Measurements from ENCODE around the gene TTLL6.
A peak's percentile ranks its signal among the peaks of the same experiment; 100 is the strongest.
"Not testable (repeated sequence)": the region's sequence is repeated elsewhere in the genome, so short reads cannot be mapped to it uniquely, and the experiment has no call there.

The TTLL6 gene

GRCh38 chr17:48816774-48817590, at the start of gene TTLL6:
Gene TTLL6, minus strand, starts transcription at chr17:48817229. Its CDS starts 157 bp downstream, at chr17:48817072.
- peak; percentile 87 for DNase-seq

- DNase-seq: no peak
Measured at GRCh38 chr17:48860456-48860855, 43.4 kb upstream of the TTLL6 start.

- no peak for DNase-seq
Measured at GRCh38 chr17:48860034-48860433, 43.0 kb upstream of the TTLL6 start.

GRCh38 chr17:48856122-48856821, 39.2 kb upstream of the TTLL6 start:
- no peak for DNase-seq

GRCh38 chr17:48854774-48855476, 37.9 kb upstream of the TTLL6 start:
- DNase-seq: no peak

- DNase-seq: no peak
Measured at GRCh38 chr17:48850792-48851323, 33.8 kb upstream of the TTLL6 start.

GRCh38 chr17:48843187-48843900, 26.3 kb upstream of the TTLL6 start:
- peak; percentile 20 for DNase-seq

GRCh38 chr17:48842746-48843145, 25.7 kb upstream of the TTLL6 start:
- no peak for DNase-seq

- DNase-seq: no peak
Measured at GRCh38 chr17:48841395-48841831, 24.4 kb upstream of the TTLL6 start.

GRCh38 chr17:48840441-48840840, 23.4 kb upstream of the TTLL6 start:
- DNase-seq: no peak

- DNase-seq: not testable (repeated sequence)
Measured at GRCh38 chr17:48837458-48837857, 20.4 kb upstream of the TTLL6 start.

- peak; percentile 18 for DNase-seq
Measured at GRCh38 chr17:48835971-48836370, 18.9 kb upstream of the TTLL6 start.

- no peak for DNase-seq
Measured at GRCh38 chr17:48834973-48835372, 17.9 kb upstream of the TTLL6 start.

- no peak for DNase-seq
Measured at GRCh38 chr17:48831549-48831883, 14.5 kb upstream of the TTLL6 start.

- DNase-seq: peak; percentile 90
Measured at GRCh38 chr17:48830840-48831548, 14.0 kb upstream of the TTLL6 start, which contains the start of gene CALCOCO2. Gene CALCOCO2, plus strand, starts transcription at chr17:48831035. Its CDS starts 10,673 bp downstream, at chr17:48841708.

GRCh38 chr17:48825446-48826381, 8.7 kb upstream of the TTLL6 start:
- no peak for DNase-seq

GRCh38 chr17:48820936-48821335, 3.9 kb upstream of the TTLL6 start:
- not testable (repeated sequence) for DNase-seq

- DNase-seq: no peak
Measured at GRCh38 chr17:48819466-48819865, 2.4 kb upstream of the TTLL6 start.

GRCh38 chr17:48818361-48818841, 1.4 kb upstream of the TTLL6 start:
- DNase-seq: no peak

GRCh38 chr17:48816438-48816773, 623 bp downstream of the TTLL6 start:
- DNase-seq: no peak

GRCh38 chr17:48815311-48815710, 1.7 kb downstream of the TTLL6 start:
- no peak for DNase-seq

Measured in NCI-H2029 (cell line).